ENCODE measurements around the gene DMRTC1B.
"Not testable (repeated sequence)": the region's sequence is repeated elsewhere in the genome, so short reads cannot be mapped to it uniquely, and the experiment has no call there.

DNA sequence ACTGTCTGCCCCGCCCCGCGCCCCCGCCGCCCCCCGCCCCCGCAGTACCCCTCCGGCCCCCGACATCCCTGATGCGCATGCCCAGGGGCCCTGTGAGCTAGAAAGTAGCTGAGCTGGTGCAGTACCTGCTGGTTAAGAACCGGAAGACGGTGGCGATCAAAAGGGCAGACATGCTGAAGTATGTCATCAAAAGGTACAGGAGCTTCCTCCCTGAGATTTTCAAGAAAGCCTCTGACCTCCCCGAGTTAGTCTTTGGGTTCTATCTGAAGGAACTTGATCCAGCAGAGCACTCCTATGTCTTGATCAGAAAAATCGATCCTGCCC lies 739 bp downstream of the DMRTC1B start:
- TF ChIP-seq, protein P1, sequence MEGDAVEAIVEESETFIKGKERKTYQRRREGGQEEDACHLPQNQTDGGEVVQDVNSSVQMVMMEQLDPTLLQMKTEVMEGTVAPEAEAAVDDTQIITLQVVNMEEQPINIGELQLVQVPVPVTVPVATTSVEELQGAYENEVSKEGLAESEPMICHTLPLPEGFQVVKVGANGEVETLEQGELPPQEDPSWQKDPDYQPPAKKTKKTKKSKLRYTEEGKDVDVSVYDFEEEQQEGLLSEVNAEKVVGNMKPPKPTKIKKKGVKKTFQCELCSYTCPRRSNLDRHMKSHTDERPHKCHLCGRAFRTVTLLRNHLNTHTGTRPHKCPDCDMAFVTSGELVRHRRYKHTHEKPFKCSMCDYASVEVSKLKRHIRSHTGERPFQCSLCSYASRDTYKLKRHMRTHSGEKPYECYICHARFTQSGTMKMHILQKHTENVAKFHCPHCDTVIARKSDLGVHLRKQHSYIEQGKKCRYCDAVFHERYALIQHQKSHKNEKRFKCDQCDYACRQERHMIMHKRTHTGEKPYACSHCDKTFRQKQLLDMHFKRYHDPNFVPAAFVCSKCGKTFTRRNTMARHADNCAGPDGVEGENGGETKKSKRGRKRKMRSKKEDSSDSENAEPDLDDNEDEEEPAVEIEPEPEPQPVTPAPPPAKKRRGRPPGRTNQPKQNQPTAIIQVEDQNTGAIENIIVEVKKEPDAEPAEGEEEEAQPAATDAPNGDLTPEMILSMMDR (conservative IDR thresholded peaks at IDR 0.05), result not testable (repeated sequence)
- TF ChIP-seq EZH2 (IDR thresholded peaks at IDR 0.05; ENCODE audit: low read depth), result not testable (repeated sequence)
